H1 (cell line): Measurements from ENCODE around the gene IL3. TPM values are rescaled to one million over a fixed set of nuclear protein-coding genes. Genes with fewer than 3 reads are reported as not detected.

Experiments used
- CTCF ChIA-PET: fragments of 300-600 bp; sonication (Branson Sonifier 250); formaldehyde crosslinking; loops from one replicate; lab custom pipeline; 2021; ENCODE audit not compliant: partially characterized antibody; lab: Charles Lee
- POLR2A ChIA-PET: fragments of 300-600 bp; sonication (Branson Sonifier 250); formaldehyde crosslinking; loops from one replicate; lab custom pipeline; 2021; ENCODE audit warnings: inconsistent platforms; ENCODE audit not compliant: partially characterized antibody; lab: Charles Lee
- DNase-seq, 2 experiments: peaks; one replicate each; pipeline versions ENCODE4 v3.0.0 to v3.0.0-alpha.2; 2010 to 2022; ENCODE audit warnings: low spot score in 2 of 2, low read depth in 1 of 2, mixed read lengths in 1 of 2
- FAIRE-seq: peaks from 2 replicates; lab custom pipeline; 2011; peaks lifted over from hg19 to GRCh38; lab: Jason Lieb, UNC
- H2AFZ ChIP-seq: 2 replicates; pipeline ENCODE4 v1.8.1; 2012; ENCODE audit warnings: low read length, inconsistent platforms
- H2AK5ac ChIP-seq: 2 replicates; pipeline ENCODE4 v1.6.1; 2013; ENCODE audit warnings: low read depth, low read length
- H2BK120ac ChIP-seq: replicated peaks from 2 replicates; pipeline ENCODE3; 2013; ENCODE audit warnings: low read depth, low read length, inconsistent platforms
- H2BK12ac ChIP-seq: 2 replicates; pipeline ENCODE4 v1.6.1; 2013; ENCODE audit warnings: low read depth, low read length
- H2BK15ac ChIP-seq: 2 replicates; pipeline ENCODE4 v1.6.1; 2013; ENCODE audit warnings: low read length
- H2BK20ac ChIP-seq: 2 replicates; pipeline ENCODE4 v1.6.1; 2013; ENCODE audit warnings: low read length
- H2BK5ac ChIP-seq: 2 replicates; pipeline ENCODE4 v1.6.1; 2013; ENCODE audit warnings: low read depth, low read length
- H3K14ac ChIP-seq: 2 replicates; pipeline ENCODE4 v1.6.1; 2013; ENCODE audit warnings: inconsistent platforms; ENCODE audit not compliant: insufficient read length
- H3K18ac ChIP-seq: 2 replicates; pipeline ENCODE4 v1.6.1; 2013; ENCODE audit warnings: low read length; ENCODE audit errors: extremely low read depth
- H3K23ac ChIP-seq: 2 replicates; pipeline ENCODE4 v1.6.1; 2013; ENCODE audit warnings: inconsistent platforms; ENCODE audit not compliant: insufficient read length
- H3K23me2 ChIP-seq: 2 replicates; pipeline ENCODE4 v1.6.1; 2013; ENCODE audit warnings: low read depth, low read length
- H3K27ac ChIP-seq: 2 replicates; pipeline ENCODE4 v1.6.1; 2011; ENCODE audit warnings: low read depth, low read length, inconsistent platforms
- H3K27me3 ChIP-seq, 4 experiments: replicated peaks in 1 of 4; 1 replicate in 1 of 4; 2 replicates in 3 of 4; pipeline versions ENCODE4 v1.6.1 to v1.8.1; 2011 to 2013; ENCODE audit warnings: low read length in 3 of 4, mild to moderate bottlenecking in 3 of 4, inconsistent platforms in 2 of 4, mixed read lengths in 2 of 4, moderate library complexity in 1 of 4; ENCODE audit not compliant: control insufficient read depth in 3 of 4, insufficient read depth in 3 of 4; ENCODE audit errors: extremely low read depth in 1 of 4
- H3K36me3 ChIP-seq, 4 experiments: 2 replicates each; pipeline versions ENCODE4 v1.6.1 to v1.8.1; 2011 to 2013; ENCODE audit warnings: mild to moderate bottlenecking in 4 of 4, low read length in 3 of 4, moderate library complexity in 2 of 4, control low read depth in 1 of 4, inconsistent platforms in 1 of 4; ENCODE audit not compliant: insufficient read depth in 4 of 4, control insufficient read depth in 2 of 4
- H3K4ac ChIP-seq: replicated peaks from 2 replicates; pipeline ENCODE3; 2013; ENCODE audit warnings: low read length, low read depth, mixed read lengths, inconsistent platforms; ENCODE audit not compliant: insufficient read length
- H3K4me1 ChIP-seq, 4 experiments: replicated peaks in 1 of 4; 1 replicate in 1 of 4; 2 replicates in 3 of 4; pipeline versions ENCODE4 v1.6.1 to v1.8.1; 2011 to 2013; ENCODE audit warnings: low read length in 3 of 4, inconsistent platforms in 2 of 4, mixed read lengths in 1 of 4; ENCODE audit not compliant: insufficient read depth in 4 of 4, control insufficient read depth in 3 of 4
- H3K4me2 ChIP-seq, 2 experiments: 2 replicates each; pipeline versions ENCODE4 v1.6.1 to v1.8.1; 2011 to 2013; ENCODE audit warnings: low read depth in 2 of 2, low read length in 2 of 2, control low read depth in 1 of 2, inconsistent platforms in 1 of 2, mild to moderate bottlenecking in 1 of 2; ENCODE audit not compliant: insufficient read depth in 1 of 2
- H3K4me3 ChIP-seq, 4 experiments: fragments of 200-600, 300-600 bp in 1 of 4; sonication (generic), shearing (Covaris generic), sonication (Bioruptor Twin) in 1 of 4; 2 replicates each; pipeline versions ENCODE4 v1.5.1 to v1.8.1; 2011 to 2016; ENCODE audit warnings: low read length in 4 of 4, low read depth in 3 of 4, control low read depth in 2 of 4, inconsistent platforms in 2 of 4, mild to moderate bottlenecking in 2 of 4, mixed read lengths in 1 of 4, moderate library complexity in 1 of 4; ENCODE audit not compliant: insufficient read depth in 2 of 4; ENCODE audit errors: extremely low read depth in 1 of 4
- H3K56ac ChIP-seq: replicated peaks from 2 replicates; pipeline ENCODE3; 2013; ENCODE audit warnings: low read depth, mild to moderate bottlenecking, mixed read lengths, low read length, inconsistent platforms; ENCODE audit not compliant: insufficient read length
- H3K79me1 ChIP-seq: 2 replicates; pipeline ENCODE4 v1.6.1; 2013; ENCODE audit warnings: low read depth, low read length, control low read depth
- H3K79me2 ChIP-seq, 2 experiments: 2 replicates each; pipeline versions ENCODE4 v1.6.1 to v1.8.1; 2012 to 2013; ENCODE audit warnings: low read length in 2 of 2, mild to moderate bottlenecking in 2 of 2, inconsistent platforms in 1 of 2; ENCODE audit not compliant: insufficient read depth in 2 of 2, control insufficient read depth in 1 of 2
- H3K9ac ChIP-seq, 4 experiments: replicated peaks in 1 of 4; 1 replicate in 1 of 4; 2 replicates in 3 of 4; pipeline versions ENCODE4 v1.6.1 to v1.8.1; 2011 to 2013; ENCODE audit warnings: low read depth in 3 of 4, low read length in 3 of 4, control low read depth in 2 of 4, mild to moderate bottlenecking in 2 of 4, moderate library complexity in 2 of 4, inconsistent platforms in 1 of 4; ENCODE audit errors: extremely low read depth in 1 of 4
- H3K9me3 ChIP-seq, 2 experiments: 2 replicates each; pipeline versions ENCODE4 v1.6.1 to v1.8.1; 2012 to 2013; ENCODE audit warnings: mild to moderate bottlenecking in 2 of 2, moderate library complexity in 2 of 2, control low read depth in 1 of 2, inconsistent platforms in 1 of 2, low read depth in 1 of 2, low read length in 1 of 2, mixed read lengths in 1 of 2; ENCODE audit not compliant: insufficient read depth in 2 of 2
- H4K20me1 ChIP-seq, 2 experiments: replicated peaks in 1 of 2; 2 replicates each; pipeline versions ENCODE3 to v1.8.1; 2011 to 2013; ENCODE audit warnings: inconsistent platforms in 2 of 2, low read length in 2 of 2, mild to moderate bottlenecking in 1 of 2; ENCODE audit not compliant: insufficient read depth in 2 of 2, control insufficient read depth in 1 of 2
- H4K5ac ChIP-seq: 2 replicates; pipeline ENCODE4 v1.6.1; 2013; ENCODE audit warnings: low read length, low read depth, mixed read lengths, inconsistent platforms; ENCODE audit not compliant: insufficient read length
- H4K8ac ChIP-seq: 2 replicates; pipeline ENCODE4 v1.8.0; 2013; ENCODE audit warnings: mild to moderate bottlenecking, moderate library complexity, low read length, inconsistent platforms; ENCODE audit not compliant: insufficient read depth; ENCODE audit errors: extremely low read depth
- H4K91ac ChIP-seq: replicated peaks from 2 replicates; pipeline ENCODE3; 2013; ENCODE audit warnings: low read length, mixed read lengths, inconsistent platforms; ENCODE audit not compliant: insufficient read length
- E2F6 ChIP-seq: IDR thresholded peaks from 2 replicates; pipeline ENCODE4 v1.6.1; 2012; ENCODE audit warnings: inconsistent platforms
- KDM1A ChIP-seq: fragments of 200-600, 300-600 bp; sonication (generic); IDR thresholded peaks from 2 replicates; pipeline ENCODE4 v1.7.1; 2016; ENCODE audit warnings: mild to moderate bottlenecking, low read length, borderline replicate concordance
- RAD21 ChIP-seq, 2 experiments: IDR thresholded peaks in 1 of 2; conservative IDR thresholded peaks in 1 of 2; 2 replicates each; pipeline ENCODE4 v1.6.1; 2011; ENCODE audit warnings: low read depth in 2 of 2, low read length in 2 of 2, improper control_type of control experiment in 1 of 2, inconsistent platforms in 1 of 2, mild to moderate bottlenecking in 1 of 2, moderate library complexity in 1 of 2
- SAP30 ChIP-seq: fragments of 300-600 bp; sonication (generic); IDR thresholded peaks from 2 replicates; pipeline ENCODE4 v1.7.1; 2012; ENCODE audit warnings: low read length, moderate library complexity, mild to moderate bottlenecking, inconsistent platforms; ENCODE audit not compliant: insufficient read depth, insufficient replicate concordance
- WGBS, 2 experiments: shearing (Covaris generic) in 1 of 2; methylation state at CpG; one replicate each; pipeline versions ENCODE4 v1.1.6 to v1.1.7; 2013 to 2015; ENCODE audit warnings: low lambda C conversion rate in 2 of 2, mixed read lengths in 2 of 2, inconsistent platforms in 1 of 2, low coverage in 1 of 2, missing lambda C conversion rate in 1 of 2; ENCODE audit not compliant: insufficient replicate concordance in 2 of 2, insufficient coverage in 1 of 2, insufficient read length in 1 of 2; ENCODE audit errors: extremely low coverage in 1 of 2, missing lambda C conversion rate in 1 of 2; 5-methylcytosine and 5-hydroxymethylcytosine counted together
- polyA plus RNA-seq, 7 experiments: library from polyadenylated mRNA; depleted of rRNA in 3 of 7; stranded (reverse) in 5 of 7; unstranded in 2 of 7; fragments of >200 nt in 5 of 7; fragments of 200-250 nt in 2 of 7; gene quantifications; 1 replicate in 5 of 7; 2 replicates in 1 of 7; 4 replicates in 1 of 7; pipeline versions ENCODE4 v1.2.1 to v1.2.3, GENCODE V29; 2011 to 2013; ENCODE audit warnings: missing spikeins in 2 of 7, mixed read lengths in 2 of 7
- total RNA-seq: library from RNA; stranded (reverse); fragmentation: NEBNext Ultra II Directional; extraction: Animal tissue kit (Norgen Biotek cat#: 25700); gene quantifications from 2 replicates; pipeline ENCODE4 v1.2.1, GENCODE V29; 2021
- TF ChIP-seq, protein P1 (sequence below), 3 experiments: IDR thresholded peaks; 1 replicate in 2 of 3; 2 replicates in 1 of 3; pipeline versions ENCODE4 v1.5.1 to v1.6.1; 2011; ENCODE audit warnings: low read length in 3 of 3, mild to moderate bottlenecking in 3 of 3, inconsistent platforms in 2 of 3, low read depth in 1 of 3, moderate library complexity in 1 of 3; ENCODE audit not compliant: insufficient read depth in 1 of 3; ENCODE audit errors: control extremely low read depth in 1 of 3

The IL3 gene
- total and polyA plus RNA-seq, 2 of the 8 experiments (the other 6 are each of a cell fraction or from before 2014, with no cell fraction given), result not detected

GRCh38 chr5:132064738-132065331, 4.4 kb downstream of the IL3 start:
- DNase-seq (peak; percentile 65 to 97), FAIRE-seq (peak; percentile 58)
- H3K4me2 ChIP-seq, result no peak overlapping the region
- 60% methylated on average over 11 of the region's 11 CpGs; no CpG with 5 or more reads in 1 of the 2 experiments for WGBS, 2 experiments
- H2BK20ac ChIP-seq, result no peak overlapping the region
- TF ChIP-seq RAD21 (IDR thresholded peaks at IDR 0.05 in 1 of 2, conservative IDR thresholded peaks at IDR 0.05 in 1 of 2; ENCODE audit: low read depth in 2 of 2, low read length in 2 of 2) (peak; percentile 73 to 80), E2F6 (peak; percentile 54; the same call in 1 of the 2 replicates), KDM1A (no peak), SAP30 (no peak)
- TF ChIP-seq, protein P1, sequence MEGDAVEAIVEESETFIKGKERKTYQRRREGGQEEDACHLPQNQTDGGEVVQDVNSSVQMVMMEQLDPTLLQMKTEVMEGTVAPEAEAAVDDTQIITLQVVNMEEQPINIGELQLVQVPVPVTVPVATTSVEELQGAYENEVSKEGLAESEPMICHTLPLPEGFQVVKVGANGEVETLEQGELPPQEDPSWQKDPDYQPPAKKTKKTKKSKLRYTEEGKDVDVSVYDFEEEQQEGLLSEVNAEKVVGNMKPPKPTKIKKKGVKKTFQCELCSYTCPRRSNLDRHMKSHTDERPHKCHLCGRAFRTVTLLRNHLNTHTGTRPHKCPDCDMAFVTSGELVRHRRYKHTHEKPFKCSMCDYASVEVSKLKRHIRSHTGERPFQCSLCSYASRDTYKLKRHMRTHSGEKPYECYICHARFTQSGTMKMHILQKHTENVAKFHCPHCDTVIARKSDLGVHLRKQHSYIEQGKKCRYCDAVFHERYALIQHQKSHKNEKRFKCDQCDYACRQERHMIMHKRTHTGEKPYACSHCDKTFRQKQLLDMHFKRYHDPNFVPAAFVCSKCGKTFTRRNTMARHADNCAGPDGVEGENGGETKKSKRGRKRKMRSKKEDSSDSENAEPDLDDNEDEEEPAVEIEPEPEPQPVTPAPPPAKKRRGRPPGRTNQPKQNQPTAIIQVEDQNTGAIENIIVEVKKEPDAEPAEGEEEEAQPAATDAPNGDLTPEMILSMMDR (IDR thresholded peaks at IDR 0.05; ENCODE audit: control extremely low read depth in 1 of 3, insufficient read depth in 1 of 3, low read depth in 1 of 3, low read length in 3 of 3), result peak in 2 of 3 experiments; percentile 88 to 98; a peak in 3 of 4 replicates
- no peak overlapping the region for H3K9ac ChIP-seq
- no peaks in the 10 kb centered on the region; a peak in 1 of 7 replicates for H3K4me1 ChIP-seq
- H3K27ac ChIP-seq, result no peak overlapping the region
- no peaks in the 10 kb centered on the region for H3K27me3 ChIP-seq
- H4K5ac ChIP-seq, result no peak overlapping the region
- H3K23me2 ChIP-seq, result no peaks in the 10 kb centered on the region
- no peak overlapping the region for H2BK5ac ChIP-seq
- H3K79me1 ChIP-seq, result no peaks in the 10 kb centered on the region
- 0 out of 2 replicates have a peak overlapping the region, but pooled peaks have one; percentile 53 for H2BK15ac ChIP-seq
- POLR2A ChIA-PET, result no interaction called here
- no peak overlapping the region for H2BK120ac ChIP-seq
- H3K18ac ChIP-seq, result no peak overlapping the region
- H4K8ac ChIP-seq, result no peak overlapping the region
- no peak overlapping the region for H4K91ac ChIP-seq
- CTCF ChIA-PET, result interaction anchor here (0.7 to 6.5 kb wide), 41 partner anchors 9 to 588 kb away, joined by 3 to 42 read pairs (median 4); partner anchors contain the start of genes ACSL6, CSF2 and SLC22A5
- no peak overlapping the region for H3K23ac ChIP-seq
- no peaks in the 10 kb centered on the region for H3K9me3 ChIP-seq
- no peaks in the 10 kb centered on the region for H3K36me3 ChIP-seq
- H2AFZ ChIP-seq, result no peak overlapping the region
- no peaks in the 10 kb centered on the region for H3K79me2 ChIP-seq
- H2BK12ac ChIP-seq, result peak overlapping the region; percentile 60; the same call in 1 of the 2 replicates
- no peak overlapping the region for H2AK5ac ChIP-seq
- no peaks in the 10 kb centered on the region for H4K20me1 ChIP-seq
- no peak overlapping the region for H3K56ac ChIP-seq
- H3K14ac ChIP-seq, result no peak overlapping the region
- no peak overlapping the region for H3K4ac ChIP-seq
- H3K4me3 ChIP-seq, result no peak overlapping the region
